Liver (tissue), 9 donors: ENCODE data around the gene RSPH4A. TPM values are rescaled to one million over a fixed set of nuclear protein-coding genes. Genes with fewer than 3 reads are reported as not detected.

Experiments used
- DNase-seq: peaks from one replicate; pipeline ENCODE4 v3.0.0-alpha.2; 2017; ENCODE audit warnings: low spot score
- H3K27ac ChIP-seq, 2 donors: one replicate each; pipeline ENCODE4 v1.7.0; 2013; ENCODE audit warnings: inconsistent platforms in 2 of 2, low read length in 2 of 2, control low read depth in 1 of 2, low read depth in 1 of 2, mild to moderate bottlenecking in 1 of 2
- H3K27me3 ChIP-seq, 4 donors: one replicate each; pipeline versions ENCODE4 v1.6.1 to v1.7.0; 2013; ENCODE audit warnings: low read length in 3 of 4, inconsistent platforms in 1 of 4, mild to moderate bottlenecking in 1 of 4, moderate library complexity in 1 of 4; ENCODE audit not compliant: control insufficient read depth in 4 of 4, insufficient read depth in 4 of 4
- H3K36me3 ChIP-seq, 4 donors: one replicate each; pipeline versions ENCODE4 v1.6.1 to v1.7.0; 2013; ENCODE audit warnings: low read length in 3 of 4, mild to moderate bottlenecking in 3 of 4, low read depth in 1 of 4, moderate library complexity in 1 of 4; ENCODE audit not compliant: control insufficient read depth in 4 of 4, insufficient read depth in 3 of 4
- H3K4me1 ChIP-seq, 4 donors: one replicate each; pipeline versions ENCODE4 v1.6.1 to v1.7.0; 2013; ENCODE audit warnings: low read length in 3 of 4, mild to moderate bottlenecking in 3 of 4, moderate library complexity in 1 of 4; ENCODE audit not compliant: control insufficient read depth in 4 of 4, insufficient read depth in 4 of 4
- H3K4me3 ChIP-seq, 3 donors: one replicate each; pipeline versions ENCODE4 v1.6.1 to v1.7.0; 2013; ENCODE audit warnings: low read length in 3 of 3, control low read depth in 1 of 3, low read depth in 1 of 3, mild to moderate bottlenecking in 1 of 3
- H3K9ac ChIP-seq, 2 donors: one replicate each; pipeline ENCODE4 v1.7.0; 2013; ENCODE audit warnings: low read length in 2 of 2, mild to moderate bottlenecking in 2 of 2, moderate library complexity in 2 of 2, control low read depth in 1 of 2, low read depth in 1 of 2
- H3K9me3 ChIP-seq, 4 donors: one replicate each; pipeline versions ENCODE4 v1.6.1 to v1.7.0; 2013; ENCODE audit warnings: low read length in 3 of 4; ENCODE audit not compliant: control insufficient read depth in 4 of 4
- ATF3 ChIP-seq: IDR thresholded peaks from 2 replicates; pipeline ENCODE4 v1.6.1; 2016; ENCODE audit warnings: antibody characterized with exemption
- CTCF ChIP-seq: fragments of 150-350 bp; IDR thresholded peaks from 2 replicates; pipeline ENCODE4 v1.5.1; 2017; ENCODE audit warnings: improper control_type of control experiment, low read depth, low read length; ENCODE audit not compliant: missing input control
- EGR1 ChIP-seq, 2 donors: IDR thresholded peaks; 2 replicates each; pipeline ENCODE4 v1.6.1; 2016 to 2018; ENCODE audit warnings: antibody characterized with exemption in 2 of 2, low read depth in 2 of 2
- FOXA1 ChIP-seq: IDR thresholded peaks from 2 replicates; pipeline ENCODE4 v1.6.1; 2016; ENCODE audit warnings: antibody characterized with exemption
- FOXA2 ChIP-seq: IDR thresholded peaks from 2 replicates; pipeline ENCODE4 v1.6.1; 2016; ENCODE audit warnings: antibody characterized with exemption
- GABPA ChIP-seq, 2 donors: IDR thresholded peaks in 1 of 2; conservative IDR thresholded peaks in 1 of 2; 2 replicates each; pipeline ENCODE4 v1.6.1; 2016; ENCODE audit warnings: antibody characterized with exemption in 2 of 2, mild to moderate bottlenecking in 1 of 2, moderate library complexity in 1 of 2
- HNF4A ChIP-seq, 2 donors: conservative IDR thresholded peaks; 2 replicates each; pipeline ENCODE4 v1.6.1; 2016; ENCODE audit warnings: antibody characterized with exemption in 2 of 2, mild to moderate bottlenecking in 2 of 2
- HNF4G ChIP-seq: IDR thresholded peaks from 2 replicates; pipeline ENCODE4 v1.6.1; 2016; ENCODE audit warnings: antibody characterized with exemption
- JUND ChIP-seq, 2 donors: IDR thresholded peaks; 2 replicates each; pipeline ENCODE4 v1.6.1; 2016; ENCODE audit warnings: antibody characterized with exemption in 2 of 2
- MAX ChIP-seq: IDR thresholded peaks from 2 replicates; pipeline ENCODE4 v1.6.1; 2016; ENCODE audit warnings: antibody characterized with exemption
- NR2F2 ChIP-seq: IDR thresholded peaks from 2 replicates; pipeline ENCODE4 v1.6.1; 2016; ENCODE audit warnings: antibody characterized with exemption
- RAD21 ChIP-seq, 2 donors: IDR thresholded peaks; 2 replicates each; pipeline ENCODE4 v1.6.1; 2016; ENCODE audit warnings: antibody characterized with exemption in 2 of 2, mild to moderate bottlenecking in 2 of 2
- REST ChIP-seq: IDR thresholded peaks from 2 replicates; pipeline ENCODE4 v1.6.1; 2016; ENCODE audit warnings: antibody characterized with exemption, mild to moderate bottlenecking
- RXRA ChIP-seq, 2 donors: IDR thresholded peaks; 2 replicates each; pipeline ENCODE4 v1.6.1; 2017 to 2018; ENCODE audit warnings: antibody characterized with exemption in 2 of 2, mild to moderate bottlenecking in 1 of 2
- SP1 ChIP-seq: IDR thresholded peaks from 2 replicates; pipeline ENCODE4 v1.6.1; 2018; ENCODE audit warnings: antibody characterized with exemption, mild to moderate bottlenecking
- TAF1 ChIP-seq: conservative IDR thresholded peaks from 2 replicates; pipeline ENCODE4 v1.6.1; 2016; ENCODE audit warnings: antibody characterized with exemption, mild to moderate bottlenecking
- ZBTB33 ChIP-seq: IDR thresholded peaks from 2 replicates; pipeline ENCODE4 v1.6.1; 2016; ENCODE audit warnings: antibody characterized with exemption
- WGBS: extraction: QIAGEN DNeasy Blood & Tissue Kit; methylation state at CpG from one replicate; pipeline ENCODE4 v1.1.7; 2013; 5-methylcytosine and 5-hydroxymethylcytosine counted together
- polyA plus RNA-seq, 2 donors: library from polyadenylated mRNA; stranded (reverse) in 1 of 2; unstranded in 1 of 2; fragments of 200-250 nt in 1 of 2; fragments of >200 nt in 1 of 2; fragmentation: Nextera tagmentation in 1 of 2; extraction: Ambion mirVana in 1 of 2; gene quantifications; one replicate each; pipeline versions ENCODE4 v1.2.1 to v1.2.3, GENCODE V29; 2013 to 2015
- total RNA-seq, 2 donors: library from RNA; depleted of rRNA; stranded (reverse); fragments of >200 nt; gene quantifications; one replicate each; pipeline ENCODE4 v1.2.3, GENCODE V29; 2014
- donor health status: healthy.
- donor health status: healthy.
- donor health status: healthy.
- donor health status: healthy.
- donor health status: healthy.

RSPH4A gene
- total and polyA plus RNA-seq, 4 donors, result 0.06 to 0.50 (median 0.10) TPM; not detected in 1

GRCh38 chr6:116633685-116634084, 17.4 kb downstream of the RSPH4A start (continued):
- no peak for TF ChIP-seq CTCF

- H3K9ac ChIP-seq, result no peak overlapping the region
- H3K27ac ChIP-seq, result no peak overlapping the region
- no peak for TF ChIP-seq JUND (IDR thresholded peaks at IDR 0.05)
- no peak for TF ChIP-seq CTCF
- TF ChIP-seq REST, result no peak
- no peak for TF ChIP-seq TAF1
- no peak for TF ChIP-seq EGR1 (IDR thresholded peaks at IDR 0.05; ENCODE audit: low read depth in 2 of 2)
- TF ChIP-seq NR2F2, result no peak
- TF ChIP-seq HNF4G, result no peak
- TF ChIP-seq ATF3, result no peak
- TF ChIP-seq FOXA1, result no peak
- no peak for TF ChIP-seq GABPA (IDR thresholded peaks at IDR 0.05 in 1 of 2, conservative IDR thresholded peaks at IDR 0.05 in 1 of 2)
- TF ChIP-seq MAX, result no peak
- no peak for TF ChIP-seq HNF4A (conservative IDR thresholded peaks at IDR 0.05)
- TF ChIP-seq SP1, result no peak
- TF ChIP-seq RAD21 (IDR thresholded peaks at IDR 0.05), result no peak
- TF ChIP-seq RXRA (IDR thresholded peaks at IDR 0.05), result no peak
- TF ChIP-seq FOXA2, result no peak
- TF ChIP-seq ZBTB33, result no peak
- H3K9me3 ChIP-seq, result no peaks in the 10 kb centered on the region
- H3K4me1 ChIP-seq, result no peaks in the 10 kb centered on the region
- DNase-seq, result no peak
- H3K36me3 ChIP-seq, result peaks cover 2 to 14% (median 5%) of the 10 kb centered on the region in 4 donors
- no peak overlapping the region for H3K4me3 ChIP-seq
- WGBS, result 53% methylated on average over 5 of the region's 5 CpGs
- H3K27me3 ChIP-seq, result no peaks in the 10 kb centered on the region
Measured at GRCh38 chr6:116648156-116648555, 31.9 kb downstream of the RSPH4A start.
